ENCODE results near the gene TMEM181.

GRCh38 chr6:158559338-158559894, 475 bp upstream of the TMEM181 start:
- no peak for TF ChIP-seq POLR2A (IDR thresholded peaks at IDR 0.05)
- TF ChIP-seq, protein P1, sequence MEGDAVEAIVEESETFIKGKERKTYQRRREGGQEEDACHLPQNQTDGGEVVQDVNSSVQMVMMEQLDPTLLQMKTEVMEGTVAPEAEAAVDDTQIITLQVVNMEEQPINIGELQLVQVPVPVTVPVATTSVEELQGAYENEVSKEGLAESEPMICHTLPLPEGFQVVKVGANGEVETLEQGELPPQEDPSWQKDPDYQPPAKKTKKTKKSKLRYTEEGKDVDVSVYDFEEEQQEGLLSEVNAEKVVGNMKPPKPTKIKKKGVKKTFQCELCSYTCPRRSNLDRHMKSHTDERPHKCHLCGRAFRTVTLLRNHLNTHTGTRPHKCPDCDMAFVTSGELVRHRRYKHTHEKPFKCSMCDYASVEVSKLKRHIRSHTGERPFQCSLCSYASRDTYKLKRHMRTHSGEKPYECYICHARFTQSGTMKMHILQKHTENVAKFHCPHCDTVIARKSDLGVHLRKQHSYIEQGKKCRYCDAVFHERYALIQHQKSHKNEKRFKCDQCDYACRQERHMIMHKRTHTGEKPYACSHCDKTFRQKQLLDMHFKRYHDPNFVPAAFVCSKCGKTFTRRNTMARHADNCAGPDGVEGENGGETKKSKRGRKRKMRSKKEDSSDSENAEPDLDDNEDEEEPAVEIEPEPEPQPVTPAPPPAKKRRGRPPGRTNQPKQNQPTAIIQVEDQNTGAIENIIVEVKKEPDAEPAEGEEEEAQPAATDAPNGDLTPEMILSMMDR (IDR thresholded peaks at IDR 0.05), result no peak
